Astrocyte (in vitro differentiated cells and primary cell): ENCODE data around the gene ACSBG1. TPM values are rescaled to one million over a fixed set of nuclear protein-coding genes. Genes with fewer than 3 reads are reported as not detected.

Experiments
- DNase-seq: peaks from one replicate; pipeline ENCODE4 v3.0.0-alpha.2; 2010; ENCODE audit warnings: low read depth
- FAIRE-seq: peaks from 2 replicates; lab custom pipeline; 2011; peaks lifted over from hg19 to GRCh38; lab: Jason Lieb, UNC
- H2AFZ ChIP-seq: 2 replicates; pipeline ENCODE4 v1.6.0; 2012; ENCODE audit warnings: low read depth, low read length, inconsistent platforms
- H3K27ac ChIP-seq: 2 replicates; pipeline ENCODE4 v1.5.1; 2011; ENCODE audit warnings: low read depth, low read length, inconsistent platforms
- H3K27me3 ChIP-seq: 2 replicates; pipeline ENCODE4 v1.6.0; 2011; ENCODE audit warnings: low read length, inconsistent platforms; ENCODE audit not compliant: insufficient read depth
- H3K36me3 ChIP-seq: 2 replicates; pipeline ENCODE4 v1.5.1; 2011; ENCODE audit warnings: low read length, inconsistent platforms; ENCODE audit not compliant: insufficient read depth
- H3K4me1 ChIP-seq: 2 replicates; pipeline ENCODE4 v1.5.1; 2011; ENCODE audit warnings: low read length, inconsistent platforms; ENCODE audit not compliant: insufficient read depth
- H3K4me2 ChIP-seq: 2 replicates; pipeline ENCODE4 v1.6.0; 2012; ENCODE audit warnings: low read length, inconsistent platforms
- H3K4me3 ChIP-seq: 2 replicates; pipeline ENCODE4 v1.5.1; 2011; ENCODE audit warnings: low read depth, mild to moderate bottlenecking, low read length, inconsistent platforms; ENCODE audit not compliant: insufficient read depth
- H3K79me2 ChIP-seq: 2 replicates; pipeline ENCODE4 v1.6.0; 2012; ENCODE audit warnings: mild to moderate bottlenecking, low read length, inconsistent platforms; ENCODE audit not compliant: insufficient read depth
- H3K9ac ChIP-seq: 2 replicates; pipeline ENCODE4 v1.6.0; 2012; ENCODE audit warnings: mild to moderate bottlenecking, low read length, inconsistent platforms
- H3K9me3 ChIP-seq: 2 replicates; pipeline ENCODE4 v1.5.1; 2012; ENCODE audit warnings: low read depth, mild to moderate bottlenecking, low read length, inconsistent platforms; ENCODE audit not compliant: insufficient read depth
- H4K20me1 ChIP-seq: 2 replicates; pipeline ENCODE4 v1.6.0; 2012; ENCODE audit warnings: low read length, inconsistent platforms; ENCODE audit not compliant: insufficient read depth
- H3K27ac Mint-ChIP-seq: one replicate; pipeline ENCODE4 v1.8.0; 2021; ENCODE audit warnings: mild to moderate bottlenecking, mixed read lengths; ENCODE audit not compliant: unreplicated experiment
- H3K27me3 Mint-ChIP-seq: one replicate; pipeline ENCODE4 v1.8.0; 2021; ENCODE audit warnings: low read depth, mixed read lengths; ENCODE audit not compliant: unreplicated experiment
- H3K36me3 Mint-ChIP-seq: one replicate; pipeline ENCODE4 v1.8.0; 2021; ENCODE audit warnings: low read depth, mixed read lengths; ENCODE audit not compliant: unreplicated experiment
- H3K4me1 Mint-ChIP-seq: one replicate; pipeline ENCODE4 v1.8.0; 2021; ENCODE audit warnings: low read depth, mixed read lengths; ENCODE audit not compliant: unreplicated experiment
- H3K4me3 Mint-ChIP-seq: one replicate; pipeline ENCODE4 v1.8.0; 2021; ENCODE audit warnings: mild to moderate bottlenecking, moderate library complexity, mixed read lengths; ENCODE audit not compliant: unreplicated experiment
- H3K9me3 Mint-ChIP-seq: one replicate; pipeline ENCODE4 v1.8.0; 2021; ENCODE audit warnings: mild to moderate bottlenecking, mixed read lengths; ENCODE audit not compliant: unreplicated experiment
- CTCF ChIP-seq: IDR thresholded peaks from 2 replicates; pipeline ENCODE4 v1.5.1; 2011; ENCODE audit warnings: low read depth, mild to moderate bottlenecking, inconsistent platforms, low read length, moderate library complexity; ENCODE audit not compliant: insufficient read depth
- EZH2 ChIP-seq: IDR thresholded peaks from 2 replicates; pipeline ENCODE4 v1.6.1; 2012; ENCODE audit warnings: mild to moderate bottlenecking, low read length, inconsistent platforms; ENCODE audit not compliant: insufficient read depth
- total RNA-seq: library from RNA; stranded (reverse); gene quantifications from 2 replicates; pipeline ENCODE4 v1.2.1, GENCODE V29; 2021

Gene ACSBG1
- total RNA-seq, 1 donor from 2014 or later = not detected

GRCh38 chr15:78212546-78213424, 21.6 kb downstream of the ACSBG1 start:
- Mint-ChIP-seq H3K27me3 (no peaks in the 10 kb centered on the region), H3K27ac (no peak overlapping the region), H3K9me3 (no peaks in the 10 kb centered on the region), H3K36me3 (peaks cover 3% of the 10 kb centered on the region), H3K4me1 (peaks cover 10% of the 10 kb centered on the region), H3K4me3 (no peak overlapping the region)
- H4K20me1 ChIP-seq = no peaks in the 10 kb centered on the region
- no peak overlapping the region for H3K9ac ChIP-seq
- DNase-seq = peak; percentile 69
- no peaks in the 10 kb centered on the region for H3K79me2 ChIP-seq
- H2AFZ ChIP-seq = peak overlapping the region; percentile 14
- no peaks in the 10 kb centered on the region for H3K9me3 ChIP-seq
- H3K27me3 ChIP-seq = peaks cover under 1% of the 10 kb centered on the region
- H3K27ac ChIP-seq = no peak overlapping the region
- H3K4me1 ChIP-seq = peaks cover 13% of the 10 kb centered on the region
- no peaks in the 10 kb centered on the region for H3K36me3 ChIP-seq
- no peak overlapping the region for H3K4me3 ChIP-seq
- no peak for FAIRE-seq
- H3K4me2 ChIP-seq = peak overlapping the region; percentile 70
- TF ChIP-seq CTCF (no peak), EZH2 (no peak)

GRCh38 chr15:78212008-78212407, 22.4 kb downstream of the ACSBG1 start:
- no peak overlapping the region for H3K4me3 ChIP-seq
- H3K27me3 ChIP-seq = no peaks in the 10 kb centered on the region
- no peak overlapping the region for H3K4me3 Mint-ChIP-seq
- DNase-seq = no peak
- H3K4me2 ChIP-seq = peak overlapping the region; percentile 70
- no peaks in the 10 kb centered on the region for H3K79me2 ChIP-seq
- peaks cover 3% of the 10 kb centered on the region for H3K36me3 Mint-ChIP-seq
- peak overlapping the region; percentile 14 for H2AFZ ChIP-seq
- no peak overlapping the region for H3K27ac ChIP-seq
- no peak overlapping the region for H3K27ac Mint-ChIP-seq
- TF ChIP-seq CTCF (no peak), EZH2 (no peak)
- no peak overlapping the region for H3K9ac ChIP-seq
- H3K36me3 ChIP-seq = no peaks in the 10 kb centered on the region
- peaks cover 14% of the 10 kb centered on the region for H3K4me1 ChIP-seq
- peaks cover 12% of the 10 kb centered on the region for H3K4me1 Mint-ChIP-seq
- H3K9me3 ChIP-seq = no peaks in the 10 kb centered on the region
- H3K9me3 Mint-ChIP-seq = no peaks in the 10 kb centered on the region
- no peak for FAIRE-seq
- H3K27me3 Mint-ChIP-seq = no peaks in the 10 kb centered on the region
- no peaks in the 10 kb centered on the region for H4K20me1 ChIP-seq
